Tibial artery (tissue), 4 donors: ENCODE measurements around the gene KLF13.

Source experiments
- DNase-seq, 2 donors: peaks; one replicate each; pipeline ENCODE4 v3.0.0-alpha.2; 2019
- H3K27ac ChIP-seq, 2 donors: fragments of 200-600 bp; sonication (generic) in 1 of 2; 1 replicate in 1 of 2; 2 replicates in 1 of 2; pipeline ENCODE4 v1.5.1; 2018 to 2019; ENCODE audit warnings: mild to moderate bottlenecking in 1 of 2
- H3K27me3 ChIP-seq, 2 donors: fragments of 200-600 bp; sonication (generic) in 1 of 2; one replicate each; pipeline versions ENCODE4 v1.5.1 to v1.6.0; 2016 to 2019
- H3K36me3 ChIP-seq, 3 donors: fragments of 200-600 bp; sonication (generic) in 2 of 3; one replicate each; pipeline ENCODE4 v1.5.1; 2016 to 2019; ENCODE audit warnings: mild to moderate bottlenecking in 2 of 3
- H3K4me1 ChIP-seq, 4 donors: fragments of 200-600 bp; sonication (generic) in 2 of 4; 1 replicate in 3 of 4; 2 replicates in 1 of 4; pipeline ENCODE4 v1.5.1; 2016 to 2019
- H3K4me3 ChIP-seq, 2 donors: fragments of 200-600 bp; sonication (generic) in 1 of 2; 1 replicate in 1 of 2; 2 replicates in 1 of 2; pipeline ENCODE4 v1.5.1; 2018 to 2019; ENCODE audit warnings: mild to moderate bottlenecking in 2 of 2
- H3K9me3 ChIP-seq, 3 donors: fragments of 200-600 bp; sonication (generic) in 1 of 3; one replicate each; pipeline ENCODE4 v1.5.1; 2016 to 2019
- intact Hi-C: fragments of 100-400 bp; cut with DNase I; formaldehyde crosslinking; loops from one replicate; pipeline ENCODE4 v1.15.0; 2023; ENCODE audit warnings: low total_unique reads
- TF ChIP-seq, protein P1 (sequence below), 2 experiments: fragments of 200-600 bp in 1 of 2; fragments of 450-650 bp in 1 of 2; IDR thresholded peaks; one replicate each; pipeline ENCODE4 v1.5.1; 2017 to 2019; ENCODE audit warnings: antibody characterized with exemption in 2 of 2, mild to moderate bottlenecking in 1 of 2, moderate library complexity in 1 of 2

The KLF13 gene

GRCh38 chr15:31376511-31376910, 49.9 kb downstream of the KLF13 start:
- H3K9me3 ChIP-seq: no peaks in the 10 kb centered on the region
- peaks cover 0 to 37% (median 29%) of the 10 kb centered on the region in 4 donors for H3K4me1 ChIP-seq
- intact Hi-C loops: loop anchor here (10.0 kb wide), 1 partner anchor 58 kb away; no protein-coding TSS in a partner anchor
- TF ChIP-seq, protein P1, sequence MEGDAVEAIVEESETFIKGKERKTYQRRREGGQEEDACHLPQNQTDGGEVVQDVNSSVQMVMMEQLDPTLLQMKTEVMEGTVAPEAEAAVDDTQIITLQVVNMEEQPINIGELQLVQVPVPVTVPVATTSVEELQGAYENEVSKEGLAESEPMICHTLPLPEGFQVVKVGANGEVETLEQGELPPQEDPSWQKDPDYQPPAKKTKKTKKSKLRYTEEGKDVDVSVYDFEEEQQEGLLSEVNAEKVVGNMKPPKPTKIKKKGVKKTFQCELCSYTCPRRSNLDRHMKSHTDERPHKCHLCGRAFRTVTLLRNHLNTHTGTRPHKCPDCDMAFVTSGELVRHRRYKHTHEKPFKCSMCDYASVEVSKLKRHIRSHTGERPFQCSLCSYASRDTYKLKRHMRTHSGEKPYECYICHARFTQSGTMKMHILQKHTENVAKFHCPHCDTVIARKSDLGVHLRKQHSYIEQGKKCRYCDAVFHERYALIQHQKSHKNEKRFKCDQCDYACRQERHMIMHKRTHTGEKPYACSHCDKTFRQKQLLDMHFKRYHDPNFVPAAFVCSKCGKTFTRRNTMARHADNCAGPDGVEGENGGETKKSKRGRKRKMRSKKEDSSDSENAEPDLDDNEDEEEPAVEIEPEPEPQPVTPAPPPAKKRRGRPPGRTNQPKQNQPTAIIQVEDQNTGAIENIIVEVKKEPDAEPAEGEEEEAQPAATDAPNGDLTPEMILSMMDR (IDR thresholded peaks at IDR 0.05): no peak
- no peak for DNase-seq
- peaks cover 26 to 77% (median 49%) of the 10 kb centered on the region in 3 donors for H3K36me3 ChIP-seq
- H3K4me3 ChIP-seq: no peak overlapping the region
- no peaks in the 10 kb centered on the region for H3K27me3 ChIP-seq
- H3K27ac ChIP-seq: no peak overlapping the region

- peaks cover 0 to 35% (median 25%) of the 10 kb centered on the region in 4 donors for H3K4me1 ChIP-seq
- peaks cover 26 to 79% (median 53%) of the 10 kb centered on the region in 3 donors for H3K36me3 ChIP-seq
- H3K9me3 ChIP-seq: no peaks in the 10 kb centered on the region
- no peak for DNase-seq
- no peaks in the 10 kb centered on the region for H3K27me3 ChIP-seq
- no peak overlapping the region for H3K4me3 ChIP-seq
- intact Hi-C loops: loop anchor here (10.0 kb wide), 1 partner anchor 58 kb away; no protein-coding TSS in a partner anchor
- no peak overlapping the region for H3K27ac ChIP-seq
- TF ChIP-seq, protein P1 (IDR thresholded peaks at IDR 0.05): no peak
Observed at GRCh38 chr15:31377030-31377429, 50.4 kb downstream of the KLF13 start.

- Histone ChIP-seq H3K27me3 (no peaks in the 10 kb centered on the region), H3K36me3 (peaks cover 22 to 72% (median 40%) of the 10 kb centered on the region in 3 donors), H3K4me3 (no peak overlapping the region), H3K9me3 (no peaks in the 10 kb centered on the region), H3K27ac (no peak overlapping the region), H3K4me1 (peaks cover 0 to 21% (median 14%) of the 10 kb centered on the region in 4 donors)
- DNase-seq: no peak
- intact Hi-C loops: loop anchor here (10.0 kb wide), 1 partner anchor 56 kb away; no protein-coding TSS in a partner anchor
- TF ChIP-seq, protein P1 (IDR thresholded peaks at IDR 0.05): no peak
Observed at GRCh38 chr15:31378363-31378903, 51.8 kb downstream of the KLF13 start.

DNA sequence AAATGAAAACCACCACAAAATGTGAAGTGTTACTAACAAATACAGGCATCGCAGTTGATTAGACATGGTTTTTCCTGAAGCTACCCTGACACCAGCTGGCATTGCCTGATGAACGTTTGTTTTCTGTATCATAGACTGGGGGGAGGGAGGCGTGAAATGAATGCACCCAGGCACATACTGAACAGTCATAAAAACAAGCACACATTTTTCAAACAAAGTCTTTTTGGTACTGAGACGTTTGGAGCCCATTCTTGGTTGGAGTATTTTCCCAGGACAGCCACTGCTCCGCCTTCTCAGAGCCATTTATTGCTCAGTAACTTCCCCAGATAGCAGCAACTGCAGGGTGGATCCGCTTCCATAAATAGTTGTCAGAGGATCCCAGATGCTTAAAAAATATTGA, 52.4 kb downstream of the KLF13 start:
- Histone ChIP-seq H3K9me3 (no peaks in the 10 kb centered on the region), H3K4me1 (peaks cover 0 to 15% (median 9%) of the 10 kb centered on the region in 4 donors), H3K27me3 (no peaks in the 10 kb centered on the region), H3K27ac (no peak overlapping the region), H3K36me3 (peaks cover 22 to 66% (median 36%) of the 10 kb centered on the region in 3 donors), H3K4me3 (no peak overlapping the region)
- intact Hi-C loops: loop anchor here (10.0 kb wide), 1 partner anchor 56 kb away; no protein-coding TSS in a partner anchor
- TF ChIP-seq, protein P1 (IDR thresholded peaks at IDR 0.05): no peak
- DNase-seq: no peak

GRCh38 chr15:31379577-31379976, 52.9 kb downstream of the KLF13 start:
- Histone ChIP-seq H3K4me1 (peaks cover 0 to 10% (median 4%) of the 10 kb centered on the region in 4 donors), H3K27ac (no peak overlapping the region), H3K4me3 (no peak overlapping the region), H3K36me3 (peaks cover 22 to 62% (median 36%) of the 10 kb centered on the region in 3 donors), H3K27me3 (no peaks in the 10 kb centered on the region), H3K9me3 (no peaks in the 10 kb centered on the region)
- intact Hi-C loops: loop anchor here (10.0 kb wide), 1 partner anchor 55 kb away; no protein-coding TSS in a partner anchor
- TF ChIP-seq, protein P1 (IDR thresholded peaks at IDR 0.05): no peak
- no peak for DNase-seq
